Activated T-helper 1 cell treated with anti-CD3 and anti-CD28 coated beads, Interleukin-12 subunit alpha, Interleukin-12 subunit beta, Interleukin-2, Interleukin-4 antibody, amounts not matched to agents 30 ng/mL and 10 ng/mL and 1 ng/mL, durations not matched to agents 14 hours and 24 hours and 36 hours (primary cell): ENCODE results near the gene POFUT2. TPM values are rescaled to one million over a fixed set of nuclear protein-coding genes. Genes with fewer than 3 reads are reported as not detected.

Experiments
- DNase-seq: peaks from one replicate; pipeline ENCODE4 v3.0.0; 2021; ENCODE audit warnings: low spot score
- H3K27ac Mint-ChIP-seq: one replicate; pipeline ENCODE4 v1.8.0; 2021; ENCODE audit warnings: mild to moderate bottlenecking, mixed read lengths
- H3K27me3 Mint-ChIP-seq: one replicate; pipeline ENCODE4 v1.8.0; 2022; ENCODE audit warnings: mild to moderate bottlenecking, moderate library complexity, mixed read lengths; ENCODE audit not compliant: insufficient read depth
- H3K36me3 Mint-ChIP-seq: one replicate; pipeline ENCODE4 v1.8.0; 2021; ENCODE audit warnings: low read depth, mixed read lengths
- H3K4me1 Mint-ChIP-seq: one replicate; pipeline ENCODE4 v1.8.0; 2021; ENCODE audit warnings: low read depth, mixed read lengths
- H3K4me3 Mint-ChIP-seq: one replicate; pipeline ENCODE4 v1.8.0; 2021; ENCODE audit warnings: mild to moderate bottlenecking, moderate library complexity, mixed read lengths
- H3K9me3 Mint-ChIP-seq: one replicate; pipeline ENCODE4 v1.8.0; 2021; ENCODE audit warnings: mixed read lengths
- intact Hi-C: fragments of 100-400 bp; cut with micrococcal nuclease; formaldehyde crosslinking; loops from one replicate; pipeline ENCODE4 v1.15.1; 2024
- total RNA-seq: library from RNA; stranded (reverse); gene quantifications from 2 replicates; pipeline ENCODE4 v1.2.3, GENCODE V29; 2022

Gene POFUT2
- total RNA-seq, 1 donor from 2014 or later: 14.3 TPM

- DNase-seq: no peak
- Mint-ChIP-seq H3K27me3 (peaks cover 2% of the 10 kb centered on the region), H3K27ac (no peak overlapping the region), H3K4me3 (no peak overlapping the region), H3K4me1 (no peaks in the 10 kb centered on the region), H3K36me3 (no peaks in the 10 kb centered on the region), H3K9me3 (no peaks in the 10 kb centered on the region)
- intact Hi-C loops: no loop called here
Measured at GRCh38 chr21:45295576-45296365, 8.1 kb upstream of the POFUT2 start.

GRCh38 chr21:45294509-45295291, 7.0 kb upstream of the POFUT2 start:
- no peak for DNase-seq
- Mint-ChIP-seq H3K36me3 (no peaks in the 10 kb centered on the region), H3K27ac (no peak overlapping the region), H3K4me1 (no peaks in the 10 kb centered on the region), H3K9me3 (no peaks in the 10 kb centered on the region), H3K27me3 (peaks cover 3% of the 10 kb centered on the region), H3K4me3 (no peak overlapping the region)
- intact Hi-C loops: no loop called here

- Mint-ChIP-seq H3K4me1 (peaks cover 3% of the 10 kb centered on the region), H3K36me3 (no peaks in the 10 kb centered on the region), H3K4me3 (no peak overlapping the region), H3K27ac (no peak overlapping the region), H3K27me3 (peaks cover 12% of the 10 kb centered on the region), H3K9me3 (no peaks in the 10 kb centered on the region)
- intact Hi-C loops: loop anchor here (2.0 kb wide), 1 partner anchor 587 kb away; no protein-coding TSS in a partner anchor
- DNase-seq: no peak
Measured at GRCh38 chr21:45293726-45294401, 6.2 kb upstream of the POFUT2 start.

GRCh38 chr21:45293220-45293725, 5.6 kb upstream of the POFUT2 start:
- peaks cover 5% of the 10 kb centered on the region for H3K4me1 Mint-ChIP-seq
- DNase-seq: no peak
- H3K9me3 Mint-ChIP-seq: no peaks in the 10 kb centered on the region
- intact Hi-C loops: loop anchor here (2.0 kb wide), 1 partner anchor 588 kb away; no protein-coding TSS in a partner anchor
- peaks cover 11% of the 10 kb centered on the region for H3K27me3 Mint-ChIP-seq
- H3K27ac Mint-ChIP-seq: no peak overlapping the region
- H3K4me3 Mint-ChIP-seq: no peak overlapping the region
- no peaks in the 10 kb centered on the region for H3K36me3 Mint-ChIP-seq

- H3K4me3 Mint-ChIP-seq: no peak overlapping the region
- H3K36me3 Mint-ChIP-seq: no peaks in the 10 kb centered on the region
- peaks cover 12% of the 10 kb centered on the region for H3K27me3 Mint-ChIP-seq
- intact Hi-C loops: loop anchor here (1.0 to 2.0 kb wide), 4 partner anchors 147 to 588 kb away; no protein-coding TSS in a partner anchor
- no peaks in the 10 kb centered on the region for H3K9me3 Mint-ChIP-seq
- no peak overlapping the region for H3K27ac Mint-ChIP-seq
- DNase-seq: peak; percentile 49
- peaks cover 5% of the 10 kb centered on the region for H3K4me1 Mint-ChIP-seq
Measured at GRCh38 chr21:45292399-45293219, 4.9 kb upstream of the POFUT2 start.

GRCh38 chr21:45291613-45292398, 4.1 kb upstream of the POFUT2 start:
- H3K9me3 Mint-ChIP-seq: no peaks in the 10 kb centered on the region
- DNase-seq: no peak

GRCh38 chr21:45290948-45291612, 3.4 kb upstream of the POFUT2 start:
- H3K27me3 Mint-ChIP-seq: peaks cover 12% of the 10 kb centered on the region
- intact Hi-C loops: no loop called here
- peaks cover 5% of the 10 kb centered on the region for H3K4me1 Mint-ChIP-seq
- no peaks in the 10 kb centered on the region for H3K9me3 Mint-ChIP-seq
- DNase-seq: no peak
- H3K36me3 Mint-ChIP-seq: no peaks in the 10 kb centered on the region
- H3K4me3 Mint-ChIP-seq: no peak overlapping the region
- H3K27ac Mint-ChIP-seq: no peak overlapping the region

More at GRCh38 chr21:45291613-45292398, 4.1 kb upstream of the POFUT2 start:
- Mint-ChIP-seq H3K4me3 (no peak overlapping the region), H3K4me1 (peaks cover 5% of the 10 kb centered on the region), H3K36me3 (no peaks in the 10 kb centered on the region), H3K27ac (no peak overlapping the region), H3K27me3 (peaks cover 12% of the 10 kb centered on the region)
- intact Hi-C loops: loop anchor here (1.0 to 2.0 kb wide), 4 partner anchors 147 to 589 kb away; no protein-coding TSS in a partner anchor

- intact Hi-C loops: loop anchor here (1.0 to 5.0 kb wide), 3 partner anchors 302 to 473 kb away; partner anchors contain the start of genes PCBP3 and SUMO3
- peaks cover 11% of the 10 kb centered on the region for H3K4me1 Mint-ChIP-seq
- no peak overlapping the region for H3K27ac Mint-ChIP-seq
- no peaks in the 10 kb centered on the region for H3K9me3 Mint-ChIP-seq
- H3K36me3 Mint-ChIP-seq: peaks cover 7% of the 10 kb centered on the region
- peaks cover 12% of the 10 kb centered on the region for H3K27me3 Mint-ChIP-seq
- H3K4me3 Mint-ChIP-seq: peak overlapping the region; percentile 58
- no peak for DNase-seq
Measured at GRCh38 chr21:45289655-45290515, 2.2 kb upstream of the POFUT2 start.

GRCh38 chr21:45289134-45289533, 1.4 kb upstream of the POFUT2 start:
- Mint-ChIP-seq H3K27me3 (peaks cover 12% of the 10 kb centered on the region), H3K36me3 (peaks cover 10% of the 10 kb centered on the region), H3K27ac (no peak overlapping the region), H3K9me3 (no peaks in the 10 kb centered on the region), H3K4me1 (peaks cover 16% of the 10 kb centered on the region), H3K4me3 (peak overlapping the region; percentile 58)
- intact Hi-C loops: loop anchor here (1.0 to 5.0 kb wide), 3 partner anchors 303 to 472 kb away; partner anchors contain the start of genes PCBP3 and SUMO3
- no peak for DNase-seq

- H3K9me3 Mint-ChIP-seq: no peaks in the 10 kb centered on the region
- no peak for DNase-seq
- intact Hi-C loops: loop anchor here (5.0 kb wide), 2 partner anchors 304 to 471 kb away; partner anchors contain the start of gene SUMO3
- peak overlapping the region; percentile 58 for H3K4me3 Mint-ChIP-seq
- peaks cover 14% of the 10 kb centered on the region for H3K36me3 Mint-ChIP-seq
- peaks cover 16% of the 10 kb centered on the region for H3K4me1 Mint-ChIP-seq
- no peak overlapping the region for H3K27ac Mint-ChIP-seq
- H3K27me3 Mint-ChIP-seq: peaks cover 12% of the 10 kb centered on the region
Measured at GRCh38 chr21:45288441-45288841, 746 bp upstream of the POFUT2 start.
